NCI-H146 (cell line): ENCODE measurements around the gene CCER1.

Source experiments
- DNase-seq: peaks from one replicate; lab custom pipeline; 2025; lab: John Stamatoyannopoulos, UW

The CCER1 gene

GRCh38 chr12:90965204-90965603 is 10.2 kb upstream of the CCER1 start:
- no peak for DNase-seq

GRCh38 chr12:90964616-90965015 is 9.6 kb upstream of the CCER1 start:
- DNase-seq: no peak

- no peak for DNase-seq
Observed at GRCh38 chr12:90963946-90964345, 9.0 kb upstream of the CCER1 start.

- DNase-seq: no peak
Observed at GRCh38 chr12:90961154-90961553, 6.2 kb upstream of the CCER1 start.

- DNase-seq: peak; percentile 25
Observed at GRCh38 chr12:90959538-90960139, 4.7 kb upstream of the CCER1 start.

GRCh38 chr12:90959032-90959431 is 4.1 kb upstream of the CCER1 start:
- DNase-seq: no peak

- no peak for DNase-seq
Observed at GRCh38 chr12:90958347-90958746, 3.4 kb upstream of the CCER1 start.

- DNase-seq: no peak
Observed at GRCh38 chr12:90954428-90954827, 548 bp downstream of the CCER1 start.

GRCh38 chr12:90953956-90954421 is 987 bp downstream of the CCER1 start:
- DNase-seq: no peak

- DNase-seq: no peak
Observed at GRCh38 chr12:90951432-90952105, 3.4 kb downstream of the CCER1 start.

- no peak for DNase-seq
Observed at GRCh38 chr12:90947869-90948268, 7.1 kb downstream of the CCER1 start.

GRCh38 chr12:90945070-90945649 is 9.8 kb downstream of the CCER1 start:
- peak; percentile 14 for DNase-seq

- no peak for DNase-seq
Observed at GRCh38 chr12:90943255-90943654, 11.7 kb downstream of the CCER1 start.

GRCh38 chr12:90940872-90941499 is 14.0 kb downstream of the CCER1 start:
- DNase-seq: peak; percentile 25

- DNase-seq: no peak
Observed at GRCh38 chr12:90939382-90939781, 15.6 kb downstream of the CCER1 start.

GRCh38 chr12:90938451-90938850 is 16.5 kb downstream of the CCER1 start:
- DNase-seq: no peak

GRCh38 chr12:90937651-90938050 is 17.3 kb downstream of the CCER1 start:
- no peak for DNase-seq

- no peak for DNase-seq
Observed at GRCh38 chr12:90936230-90937005, 18.6 kb downstream of the CCER1 start.

GRCh38 chr12:90925562-90925961 is 29.4 kb downstream of the CCER1 start:
- DNase-seq: no peak

- DNase-seq: no peak
Observed at GRCh38 chr12:90924406-90924805, 30.6 kb downstream of the CCER1 start.

GRCh38 chr12:90922145-90922627 is 32.8 kb downstream of the CCER1 start:
- DNase-seq: no peak

GRCh38 chr12:90921536-90921935 is 33.4 kb downstream of the CCER1 start:
- no peak for DNase-seq
